ENCODE data around the gene PAK4. TPM values are rescaled to one million over a fixed set of nuclear protein-coding genes. Genes with fewer than 3 reads are reported as not detected.

Gene PAK4
- total and polyA plus RNA-seq, 2 of the 13 experiments (the other 11 are each of a cell fraction or from before 2014, with no cell fraction given): 9.5 to 17.8 TPM

DNA sequence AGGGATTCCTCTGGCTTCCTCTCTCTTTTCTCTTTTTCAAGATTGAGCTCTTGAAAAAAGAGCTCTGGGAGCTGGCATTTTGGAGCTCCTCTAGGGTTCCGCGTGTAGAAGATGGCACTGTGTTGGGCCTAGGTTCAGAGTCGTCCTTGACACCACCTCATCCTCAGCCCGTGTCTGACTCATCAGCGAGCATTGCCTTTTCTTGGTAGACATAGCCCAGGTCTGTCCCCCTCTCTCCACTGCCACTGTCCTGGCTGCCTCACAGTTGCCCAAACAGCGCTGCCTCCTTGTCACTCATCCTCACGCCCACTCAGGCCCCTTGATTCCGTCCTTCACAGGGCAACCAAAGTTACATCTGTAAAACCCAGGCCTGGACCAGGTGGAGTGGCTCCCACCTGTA, 24.6 kb downstream of the PAK4 start:
- Histone ChIP-seq H3K4me1 (ENCODE audit: insufficient read depth, low read length) (peaks cover 43% of the 10 kb centered on the region), H4K20me1 (ENCODE audit: insufficient read depth, low read length) (peaks cover 11% of the 10 kb centered on the region), H3K27me3 (ENCODE audit: control insufficient read depth in 1 of 2, insufficient read depth in 2 of 2, low read length in 2 of 2) (no peaks in the 10 kb centered on the region), H3K9me3 (ENCODE audit: low read length) (no peaks in the 10 kb centered on the region), H3K9ac (ENCODE audit: insufficient read depth, low read depth, low read length) (no peak overlapping the region), H3K4me2 (ENCODE audit: low read depth, low read length) (no peak overlapping the region), H2AFZ (ENCODE audit: low read length) (no peak overlapping the region), H3K36me3 (replicated peaks in 1 of 2; ENCODE audit: control insufficient read depth in 1 of 2, insufficient read depth in 2 of 2, low read length in 2 of 2) (peaks cover 5 to 11% of the 10 kb centered on the region in 2 experiments; a peak in 4 of 5 replicates), H3K4me3 (replicated peaks in 1 of 3; ENCODE audit: insufficient read depth in 1 of 3, low read depth in 2 of 3, low read length in 3 of 3) (no peak overlapping the region), H3K27ac (ENCODE audit: extremely low read length, insufficient read depth, low read length) (no peak overlapping the region), H3K79me2 (ENCODE audit: insufficient read depth, low read length) (peaks cover 52% of the 10 kb centered on the region)
- POLR2A ChIA-PET: no interaction called here
- CTCF ChIA-PET (ENCODE audit: low intra/inter-chr PET ratio, low total read pairs): no interaction called here
- no TSS peak for BruUV-seq (replicated peaks)
- in situ Hi-C loops (cut with HindIII; ENCODE audit: extremely low pct_ligation_motif_present, low pct_unique_long_range_greater_than_20kb) (no loop called here), intact Hi-C loops (cut with micrococcal nuclease; ENCODE audit: unreplicated experiment) (no loop called here)
- FAIRE-seq (no peak), ATAC-seq (no peak), DNase-seq (ENCODE audit: low spot score) (no peak)
- 98% methylated on average over 8 of the region's 8 CpGs for WGBS (ENCODE audit: low lambda C conversion rate)
- TF ChIP-seq MYC (CRISPR knock-in tag; IDR thresholded peaks at IDR 0.05; ENCODE audit: borderline replicate concordance) (no peak), MAFG (CRISPR knock-in tag; IDR thresholded peaks at IDR 0.05) (no peak), ZNF546 (CRISPR knock-in tag; conservative IDR thresholded peaks at IDR 0.05) (no peak), RCOR2 (CRISPR knock-in tag; IDR thresholded peaks at IDR 0.05) (no peak), SSRP1 (CRISPR knock-in tag; IDR thresholded peaks at IDR 0.05) (no peak), ZNF709 (CRISPR knock-in tag; IDR thresholded peaks at IDR 0.05) (no peak), CHD2 (IDR thresholded peaks at IDR 0.05; ENCODE audit: low read depth, low read length) (no peak), ZNF121 (CRISPR knock-in tag; IDR thresholded peaks at IDR 0.05) (no peak), ZNF205 (CRISPR knock-in tag; IDR thresholded peaks at IDR 0.05) (no peak)
- TF ChIP-seq, protein P1, sequence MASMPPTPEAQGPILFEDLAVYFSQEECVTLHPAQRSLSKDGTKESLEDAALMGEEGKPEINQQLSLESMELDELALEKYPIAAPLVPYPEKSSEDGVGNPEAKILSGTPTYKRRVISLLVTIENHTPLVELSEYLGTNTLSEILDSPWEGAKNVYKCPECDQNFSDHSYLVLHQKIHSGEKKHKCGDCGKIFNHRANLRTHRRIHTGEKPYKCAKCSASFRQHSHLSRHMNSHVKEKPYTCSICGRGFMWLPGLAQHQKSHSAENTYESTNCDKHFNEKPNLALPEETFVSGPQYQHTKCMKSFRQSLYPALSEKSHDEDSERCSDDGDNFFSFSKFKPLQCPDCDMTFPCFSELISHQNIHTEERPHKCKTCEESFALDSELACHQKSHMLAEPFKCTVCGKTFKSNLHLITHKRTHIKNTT (CRISPR knock-in tag; IDR thresholded peaks at IDR 0.05): no peak
- TF ChIP-seq, protein P2, sequence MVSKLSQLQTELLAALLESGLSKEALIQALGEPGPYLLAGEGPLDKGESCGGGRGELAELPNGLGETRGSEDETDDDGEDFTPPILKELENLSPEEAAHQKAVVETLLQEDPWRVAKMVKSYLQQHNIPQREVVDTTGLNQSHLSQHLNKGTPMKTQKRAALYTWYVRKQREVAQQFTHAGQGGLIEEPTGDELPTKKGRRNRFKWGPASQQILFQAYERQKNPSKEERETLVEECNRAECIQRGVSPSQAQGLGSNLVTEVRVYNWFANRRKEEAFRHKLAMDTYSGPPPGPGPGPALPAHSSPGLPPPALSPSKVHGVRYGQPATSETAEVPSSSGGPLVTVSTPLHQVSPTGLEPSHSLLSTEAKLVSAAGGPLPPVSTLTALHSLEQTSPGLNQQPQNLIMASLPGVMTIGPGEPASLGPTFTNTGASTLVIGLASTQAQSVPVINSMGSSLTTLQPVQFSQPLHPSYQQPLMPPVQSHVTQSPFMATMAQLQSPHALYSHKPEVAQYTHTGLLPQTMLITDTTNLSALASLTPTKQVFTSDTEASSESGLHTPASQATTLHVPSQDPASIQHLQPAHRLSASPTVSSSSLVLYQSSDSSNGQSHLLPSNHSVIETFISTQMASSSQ (IDR thresholded peaks at IDR 0.05; ENCODE audit: low read depth): no peak
- TF ChIP-seq, protein P2 (CRISPR knock-in tag; IDR thresholded peaks at IDR 0.05; ENCODE audit: borderline replicate concordance): no peak
- TF ChIP-seq, protein P3, sequence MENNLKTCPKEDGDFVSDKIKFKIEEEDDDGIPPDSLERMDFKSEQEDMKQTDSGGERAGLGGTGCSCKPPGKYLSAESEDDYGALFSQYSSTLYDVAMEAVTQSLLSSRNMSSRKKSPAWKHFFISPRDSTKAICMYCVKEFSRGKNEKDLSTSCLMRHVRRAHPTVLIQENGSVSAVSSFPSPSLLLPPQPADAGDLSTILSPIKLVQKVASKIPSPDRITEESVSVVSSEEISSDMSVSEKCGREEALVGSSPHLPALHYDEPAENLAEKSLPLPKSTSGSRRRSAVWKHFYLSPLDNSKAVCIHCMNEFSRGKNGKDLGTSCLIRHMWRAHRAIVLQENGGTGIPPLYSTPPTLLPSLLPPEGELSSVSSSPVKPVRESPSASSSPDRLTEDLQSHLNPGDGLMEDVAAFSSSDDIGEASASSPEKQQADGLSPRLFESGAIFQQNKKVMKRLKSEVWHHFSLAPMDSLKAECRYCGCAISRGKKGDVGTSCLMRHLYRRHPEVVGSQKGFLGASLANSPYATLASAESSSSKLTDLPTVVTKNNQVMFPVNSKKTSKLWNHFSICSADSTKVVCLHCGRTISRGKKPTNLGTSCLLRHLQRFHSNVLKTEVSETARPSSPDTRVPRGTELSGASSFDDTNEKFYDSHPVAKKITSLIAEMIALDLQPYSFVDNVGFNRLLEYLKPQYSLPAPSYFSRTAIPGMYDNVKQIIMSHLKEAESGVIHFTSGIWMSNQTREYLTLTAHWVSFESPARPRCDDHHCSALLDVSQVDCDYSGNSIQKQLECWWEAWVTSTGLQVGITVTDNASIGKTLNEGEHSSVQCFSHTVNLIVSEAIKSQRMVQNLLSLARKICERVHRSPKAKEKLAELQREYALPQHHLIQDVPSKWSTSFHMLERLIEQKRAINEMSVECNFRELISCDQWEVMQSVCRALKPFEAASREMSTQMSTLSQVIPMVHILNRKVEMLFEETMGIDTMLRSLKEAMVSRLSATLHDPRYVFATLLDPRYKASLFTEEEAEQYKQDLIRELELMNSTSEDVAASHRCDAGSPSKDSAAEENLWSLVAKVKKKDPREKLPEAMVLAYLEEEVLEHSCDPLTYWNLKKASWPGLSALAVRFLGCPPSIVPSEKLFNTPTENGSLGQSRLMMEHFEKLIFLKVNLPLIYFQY (CRISPR knock-in tag; IDR thresholded peaks at IDR 0.05; ENCODE audit: borderline replicate concordance): no peak

Data from HepG2 (cell line).